HG03025 (cell line): ENCODE data around the gene PIP4P1.
"Not testable (repeated sequence)": the region's sequence is repeated elsewhere in the genome, so short reads cannot be mapped to it uniquely, and the experiment has no call there.

ENCODE experiments used
- ATAC-seq: cut with Tn5 transposase; IDR thresholded peaks from one replicate; pipeline ENCODE4 v1.9.1; 2021; ENCODE audit warnings: mild to moderate bottlenecking, moderate library complexity; ENCODE audit not compliant: unreplicated experiment, low FRiP score

The PIP4P1 gene

DNA sequence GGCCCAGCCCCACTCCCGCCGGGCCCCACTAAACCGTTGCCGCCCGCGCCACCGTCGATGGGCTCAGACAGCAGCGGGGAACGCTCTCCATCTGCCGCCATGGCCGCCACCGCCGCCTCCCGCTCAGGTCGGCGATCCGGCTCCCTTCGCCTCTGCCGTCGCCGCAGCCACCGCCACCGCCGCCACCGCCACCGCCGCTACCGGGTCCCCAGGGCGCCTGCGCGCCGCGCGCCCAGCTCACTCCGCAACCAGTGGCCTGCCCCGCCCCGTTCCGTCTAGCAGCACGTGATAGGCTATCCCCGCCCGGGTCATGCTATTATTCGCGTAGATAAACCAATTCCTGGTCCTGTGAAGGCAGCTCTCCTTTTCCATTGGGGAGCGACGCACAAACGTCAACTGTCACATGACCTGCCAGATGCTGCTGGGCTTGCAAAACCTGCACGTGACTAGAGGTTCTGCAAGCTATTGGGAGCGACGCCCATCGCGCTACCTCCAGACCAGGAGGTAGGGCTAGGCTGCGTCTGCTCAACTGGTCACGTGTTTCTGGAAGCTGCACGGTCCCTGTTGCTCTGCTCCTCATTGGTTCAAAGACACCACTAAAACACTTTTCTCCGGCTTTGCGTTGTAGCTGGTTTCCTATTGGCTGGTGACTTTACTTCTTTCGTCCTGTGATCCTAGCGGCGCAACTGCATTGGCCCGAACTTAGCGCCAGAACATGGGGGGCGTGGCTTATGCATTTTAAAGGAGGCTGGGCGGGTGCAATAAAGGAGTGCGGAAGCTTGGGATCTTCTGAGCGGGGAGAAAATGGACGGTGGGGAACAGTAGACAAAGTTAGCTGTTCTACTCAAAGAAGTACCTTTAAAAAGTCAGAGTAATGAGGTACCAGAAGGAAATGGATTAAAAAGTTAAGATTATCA, at the start of gene PIP4P1:
Gene PIP4P1 (minus strand): TSS at position 210 of the 917 bp plus-strand sequence. CDS start 109 bp downstream, at position 101.
- peak; percentile 93 for ATAC-seq

DNA sequence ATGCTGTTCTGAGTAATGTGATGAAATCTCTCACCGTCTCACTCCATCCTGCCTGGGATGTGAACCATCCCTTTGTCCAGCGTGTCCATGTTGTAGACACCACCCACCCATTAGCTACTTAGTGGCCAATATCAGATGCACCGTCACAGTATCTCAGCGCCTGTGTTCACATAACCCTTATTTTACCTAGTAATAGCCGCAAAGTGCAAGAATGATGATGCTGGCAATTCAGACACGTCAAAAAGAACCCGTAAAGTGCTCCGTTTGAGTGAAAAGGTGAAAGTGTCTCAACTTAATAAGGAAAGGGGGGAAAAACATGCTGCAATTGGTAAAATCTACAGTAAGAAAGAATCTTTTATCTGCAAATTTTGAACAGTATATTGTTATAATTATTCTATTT, 47.1 kb upstream of the PIP4P1 start:
- ATAC-seq = no peak

DNA sequence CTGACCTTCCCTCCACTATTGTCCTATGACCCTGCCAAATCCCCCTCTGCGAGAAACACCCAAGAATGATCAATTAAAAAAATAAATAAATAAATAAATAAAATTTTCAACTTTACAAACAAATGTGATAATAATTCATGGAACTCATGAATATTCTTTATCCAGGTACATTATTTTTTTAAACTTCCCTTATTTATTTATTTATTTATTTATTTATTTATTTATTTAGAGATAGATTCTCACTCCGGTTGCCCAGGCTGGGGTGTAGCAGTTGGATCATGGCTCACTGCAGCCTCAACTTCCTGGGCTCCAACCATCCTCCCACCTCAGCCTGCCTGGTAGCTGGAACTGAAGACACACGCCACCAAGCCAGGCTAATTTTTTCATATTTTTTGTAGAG, 46.3 kb upstream of the PIP4P1 start:
- not testable (repeated sequence) for ATAC-seq

DNA sequence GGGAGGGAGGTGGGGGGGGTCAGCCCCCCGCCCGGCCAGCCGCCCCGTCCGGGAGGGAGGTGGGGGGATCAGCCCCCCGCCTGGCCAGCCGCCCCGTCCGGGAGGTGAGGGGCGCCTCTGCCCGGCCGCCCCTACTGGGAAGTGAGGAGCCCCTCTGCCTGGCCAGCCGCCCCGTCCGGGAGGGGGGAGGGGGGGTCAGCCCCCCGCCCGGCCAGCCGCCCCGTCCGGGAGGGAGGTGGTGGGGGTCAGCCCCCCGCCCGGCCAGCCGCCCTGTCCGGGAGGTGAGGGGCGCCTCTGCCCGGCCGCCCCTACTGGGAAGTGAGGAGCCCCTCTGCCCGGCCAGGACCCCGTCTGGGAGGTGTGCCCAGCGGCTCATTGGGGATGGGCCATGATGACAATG, 45.5 kb upstream of the PIP4P1 start:
- not testable (repeated sequence) for ATAC-seq

DNA sequence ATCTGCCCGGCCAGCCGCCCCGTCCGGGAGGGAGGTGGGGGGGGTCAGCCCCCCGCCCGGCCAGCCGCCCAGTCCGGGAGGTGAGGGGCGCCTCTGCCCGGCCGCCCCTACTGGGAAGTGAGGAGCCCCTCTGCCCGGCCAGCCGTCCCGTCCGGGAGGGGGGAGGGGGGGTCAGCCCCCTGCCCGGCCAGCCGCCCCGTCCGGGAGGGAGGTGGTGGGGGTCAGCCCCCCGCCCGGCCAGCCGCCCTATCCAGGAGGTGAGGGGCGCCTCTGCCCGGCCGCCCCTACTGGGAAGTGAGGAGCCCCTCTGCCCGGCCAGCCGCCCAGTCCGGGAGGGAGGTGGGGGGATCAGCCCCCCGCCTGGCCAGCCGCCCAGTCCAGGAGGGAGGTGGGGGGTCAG, 45.0 kb upstream of the PIP4P1 start:
- ATAC-seq = not testable (repeated sequence)

DNA sequence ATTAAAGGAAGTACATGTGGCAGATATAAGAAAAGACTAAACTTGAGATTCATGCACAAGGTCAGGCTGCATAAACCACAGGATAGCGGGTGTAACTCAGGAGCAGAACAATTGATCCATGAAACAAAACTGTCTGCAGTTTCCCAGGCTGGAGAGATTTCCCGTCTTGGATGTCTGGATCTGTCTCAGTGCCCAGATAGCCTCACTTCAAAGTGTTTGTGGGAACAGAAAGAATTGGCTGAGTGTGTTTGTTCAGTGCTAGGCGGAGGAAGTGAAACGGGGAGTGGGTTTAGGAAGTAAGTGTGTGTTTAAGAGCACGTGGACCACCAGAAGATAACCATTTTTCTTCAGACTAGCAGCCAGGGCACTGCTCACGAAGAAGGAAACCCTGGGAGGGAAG, 42.7 kb upstream of the PIP4P1 start:
- ATAC-seq = no peak

DNA sequence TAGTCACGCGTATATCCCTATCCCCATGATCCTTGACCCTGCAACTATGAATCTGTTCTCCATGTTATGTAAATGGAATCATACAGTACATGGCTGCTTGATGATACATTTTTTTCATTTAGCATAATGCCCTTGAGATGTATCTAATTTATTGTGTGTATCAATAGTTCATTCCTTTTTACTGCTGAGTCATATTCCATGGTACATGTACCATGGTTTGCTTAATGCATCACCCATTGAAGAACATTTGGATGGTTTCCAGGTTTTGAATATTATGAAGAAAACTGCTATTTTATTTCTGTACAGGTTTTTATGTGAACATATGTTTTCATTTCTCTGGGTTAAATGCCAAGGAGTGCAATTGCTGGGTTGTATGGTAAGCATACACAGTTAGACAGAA, 40.1 kb upstream of the PIP4P1 start:
- no peak for ATAC-seq

DNA sequence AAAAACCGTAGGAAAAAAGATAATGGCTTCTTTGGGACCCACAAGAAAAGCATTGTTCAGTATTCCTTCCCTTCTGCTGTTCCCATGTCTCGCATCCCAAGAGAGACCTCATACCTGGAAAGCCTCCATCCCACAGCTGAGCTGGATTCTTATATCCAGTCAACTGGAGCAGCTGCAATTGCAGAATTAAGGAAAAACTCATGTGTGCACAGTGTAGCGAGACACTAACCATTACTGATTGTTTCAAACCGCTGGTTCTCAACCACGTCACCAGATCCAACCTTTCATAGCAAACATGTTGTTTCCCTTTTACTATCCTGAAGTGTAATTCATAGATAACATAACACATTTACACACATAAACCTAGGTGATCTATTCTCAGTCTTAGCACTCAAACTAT, 38.6 kb upstream of the PIP4P1 start:
- no peak for ATAC-seq

DNA sequence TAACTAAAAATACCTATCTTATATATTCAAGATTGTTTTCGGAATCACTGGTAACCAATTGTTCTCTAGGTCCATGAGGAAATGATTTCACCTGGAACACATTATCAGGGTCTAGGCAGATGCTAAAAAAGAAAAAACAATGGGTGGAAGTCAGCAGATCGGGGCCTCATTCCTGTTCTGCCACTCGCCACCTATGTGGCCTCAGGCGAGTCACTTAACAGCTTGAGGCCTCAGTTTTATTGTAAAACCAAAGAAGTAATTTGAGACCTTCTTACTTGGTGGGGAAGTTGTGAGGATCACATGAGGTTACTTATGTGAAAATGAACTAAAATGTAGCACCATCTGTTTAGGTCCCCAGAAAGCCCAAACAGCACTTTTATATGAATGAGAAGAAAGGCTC, 37.9 kb upstream of the PIP4P1 start:
- no peak for ATAC-seq

DNA sequence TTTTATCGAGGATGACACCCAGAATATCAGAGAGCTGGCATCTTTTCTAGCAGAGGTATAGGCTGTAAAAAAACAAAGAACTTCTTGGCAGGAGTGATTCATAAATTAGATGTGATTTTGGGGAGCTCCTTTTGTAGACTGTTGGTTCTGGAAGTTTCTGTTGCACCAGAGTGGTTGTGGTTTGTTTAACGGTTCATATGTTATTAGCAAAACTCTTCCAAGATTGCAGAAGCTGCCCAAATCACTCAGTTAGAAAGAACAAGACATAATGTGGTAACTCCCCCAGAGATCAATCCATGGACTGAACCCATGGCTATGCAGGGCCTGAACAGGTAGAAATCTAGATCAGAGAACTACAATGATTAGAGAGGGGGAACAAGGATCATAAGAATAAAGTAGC, 37.4 kb upstream of the PIP4P1 start:
- no peak for ATAC-seq

DNA sequence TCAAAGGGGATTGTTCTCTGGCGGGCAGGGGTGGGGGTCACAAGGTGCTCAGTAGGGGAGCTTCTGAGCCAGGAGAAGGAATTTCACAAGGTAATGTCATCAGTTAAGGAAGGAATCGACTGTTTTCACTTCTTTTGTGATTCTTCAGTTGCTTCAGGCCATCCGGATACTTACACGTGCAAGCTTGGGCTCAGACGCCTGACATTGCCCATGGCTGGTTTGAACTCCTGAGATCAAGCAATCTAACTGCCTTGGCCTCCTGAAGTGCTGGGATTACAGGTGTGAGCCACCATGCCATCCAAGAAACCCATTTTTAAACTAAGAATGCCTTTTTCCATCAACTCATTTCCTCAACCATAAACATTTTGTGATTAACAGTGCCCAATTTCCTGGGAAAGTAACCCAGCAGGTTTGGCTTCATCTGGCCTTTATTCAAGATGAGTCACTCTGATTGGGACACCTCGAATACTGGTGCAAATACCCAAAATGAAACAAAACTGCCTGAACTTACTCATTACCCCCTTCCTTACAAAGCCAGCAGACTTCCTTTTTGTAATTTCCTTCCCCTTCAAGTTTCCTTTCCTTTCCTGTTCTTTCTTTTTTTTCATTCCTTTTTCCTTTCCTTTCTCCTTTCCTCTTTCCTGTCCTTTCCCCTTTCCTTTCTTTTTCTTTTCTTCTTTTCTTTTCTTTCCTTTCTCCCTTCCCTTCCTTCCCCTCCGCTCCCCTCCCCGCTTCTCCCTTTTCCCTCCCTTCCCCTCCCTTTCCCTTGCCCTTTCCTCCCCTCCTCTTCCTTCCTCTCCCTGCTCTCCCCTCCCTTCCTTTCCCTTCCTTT, 33.9 kb upstream of the PIP4P1 start:
- no peak for ATAC-seq

DNA sequence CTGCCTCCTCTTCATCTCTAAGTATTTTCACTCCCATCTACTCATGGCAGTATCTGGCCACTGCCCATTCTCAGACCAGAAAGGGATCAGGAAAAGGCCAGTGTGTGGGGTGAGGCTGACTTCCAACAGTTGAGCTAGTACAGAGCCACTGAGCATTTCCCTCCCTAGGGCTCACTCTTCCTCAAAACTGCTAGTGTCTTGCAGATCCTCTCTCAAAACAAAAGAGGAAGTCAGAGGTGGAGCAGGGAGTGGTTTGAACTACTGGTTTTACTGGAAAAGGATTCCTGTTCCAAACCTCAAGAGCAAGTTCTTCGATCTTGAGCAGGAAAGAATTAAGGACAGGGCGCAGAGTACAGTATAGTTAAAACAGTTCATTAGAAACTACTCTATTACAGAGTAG, 32.4 kb upstream of the PIP4P1 start:
- no peak for ATAC-seq

DNA sequence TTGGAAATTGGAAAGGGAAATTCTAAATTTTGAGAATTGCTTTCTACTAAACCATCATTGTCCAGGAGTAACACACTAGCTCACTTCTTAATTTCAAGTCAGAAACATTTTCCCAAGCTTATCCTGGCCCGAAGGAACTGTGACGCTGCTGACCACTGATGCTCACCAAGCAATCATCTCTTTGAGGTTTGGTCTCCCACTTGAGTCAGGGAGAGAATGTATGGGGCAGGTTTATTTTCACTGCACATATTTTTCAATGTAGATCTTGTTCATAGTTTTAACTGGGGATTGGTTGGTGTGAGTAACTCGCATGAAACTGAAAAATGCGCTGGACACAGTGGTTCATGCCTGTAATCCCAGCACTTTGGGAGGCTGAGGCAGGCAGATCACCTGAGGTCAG, 31.3 kb upstream of the PIP4P1 start:
- ATAC-seq = no peak

DNA sequence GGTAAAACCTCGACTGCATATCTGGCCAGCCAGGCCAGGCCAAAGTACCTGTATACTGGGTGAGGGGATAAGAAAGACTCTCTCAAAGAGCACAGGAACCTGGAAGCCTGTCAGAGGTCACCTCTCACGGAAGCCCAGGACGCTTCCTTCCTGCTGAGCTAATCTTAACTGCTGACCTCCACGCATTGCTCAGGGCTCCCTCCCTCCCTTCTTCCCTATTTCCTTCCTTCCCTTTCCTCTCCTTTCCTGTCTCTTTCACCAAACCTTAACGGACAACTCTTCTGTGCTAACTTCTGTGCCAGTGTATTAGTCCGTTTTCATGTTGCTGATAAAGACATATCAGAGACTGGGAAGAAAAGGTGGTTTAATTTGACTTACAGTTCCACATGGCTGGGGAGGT, 29.3 kb upstream of the PIP4P1 start:
- no peak for ATAC-seq

DNA sequence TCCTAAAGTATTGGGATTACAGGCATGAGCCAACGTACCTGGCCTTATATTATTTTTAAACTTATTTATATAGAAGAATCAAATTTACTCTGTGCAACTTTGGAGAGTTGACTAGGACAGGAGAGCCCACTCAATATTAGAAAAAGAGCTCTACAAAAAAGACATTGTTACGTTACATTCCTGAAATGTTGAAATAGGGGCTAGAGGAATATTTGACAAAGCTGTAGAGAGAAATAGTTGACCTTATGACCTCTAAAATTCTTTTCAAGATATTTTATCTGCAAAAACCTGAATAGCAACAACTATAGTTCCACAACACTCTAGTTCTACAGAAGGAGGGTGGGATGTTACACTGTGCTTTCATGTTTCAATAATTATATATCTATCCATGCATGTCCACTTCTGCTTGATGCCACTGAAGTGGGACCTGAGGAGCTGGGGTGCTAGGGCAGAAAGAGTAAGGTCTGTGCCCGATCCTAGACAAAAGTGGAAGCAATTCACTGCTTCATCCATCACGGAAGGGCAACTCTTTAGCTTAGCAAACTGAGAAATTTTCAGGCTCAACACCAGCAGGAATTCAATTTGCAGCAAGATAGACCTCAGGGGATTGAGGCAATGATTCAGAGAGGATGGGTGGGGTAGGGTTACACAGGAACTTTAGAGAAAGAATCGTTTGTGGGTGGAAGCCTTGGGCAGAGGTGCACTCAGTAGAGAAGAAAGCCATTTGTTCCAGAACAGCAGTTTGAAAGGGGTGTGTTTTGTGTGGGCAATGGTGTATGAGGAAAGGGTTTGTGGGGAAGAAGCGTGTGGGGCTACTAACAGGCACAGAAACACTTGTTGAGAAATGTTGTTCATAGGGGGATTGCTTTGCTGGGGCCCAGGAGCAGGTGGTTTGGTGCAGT, 28.1 kb upstream of the PIP4P1 start:
- ATAC-seq = no peak

DNA sequence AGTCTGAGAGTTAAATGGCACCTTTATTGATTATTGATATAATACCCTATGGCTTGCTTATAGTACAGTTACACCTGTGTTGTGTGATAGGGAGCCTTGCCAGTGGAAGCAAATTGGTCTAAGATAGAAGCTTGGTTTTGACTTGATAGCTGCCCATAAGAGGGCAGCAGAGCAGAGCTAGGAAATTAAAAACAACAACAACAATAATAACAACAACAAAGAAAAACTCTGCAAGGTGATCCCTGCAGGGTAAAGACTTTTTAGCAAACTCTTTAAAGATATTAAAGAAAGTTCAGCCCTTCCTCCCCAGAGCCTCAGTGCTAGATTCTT, 26.1 kb upstream of the PIP4P1 start:
- ATAC-seq = no peak

DNA sequence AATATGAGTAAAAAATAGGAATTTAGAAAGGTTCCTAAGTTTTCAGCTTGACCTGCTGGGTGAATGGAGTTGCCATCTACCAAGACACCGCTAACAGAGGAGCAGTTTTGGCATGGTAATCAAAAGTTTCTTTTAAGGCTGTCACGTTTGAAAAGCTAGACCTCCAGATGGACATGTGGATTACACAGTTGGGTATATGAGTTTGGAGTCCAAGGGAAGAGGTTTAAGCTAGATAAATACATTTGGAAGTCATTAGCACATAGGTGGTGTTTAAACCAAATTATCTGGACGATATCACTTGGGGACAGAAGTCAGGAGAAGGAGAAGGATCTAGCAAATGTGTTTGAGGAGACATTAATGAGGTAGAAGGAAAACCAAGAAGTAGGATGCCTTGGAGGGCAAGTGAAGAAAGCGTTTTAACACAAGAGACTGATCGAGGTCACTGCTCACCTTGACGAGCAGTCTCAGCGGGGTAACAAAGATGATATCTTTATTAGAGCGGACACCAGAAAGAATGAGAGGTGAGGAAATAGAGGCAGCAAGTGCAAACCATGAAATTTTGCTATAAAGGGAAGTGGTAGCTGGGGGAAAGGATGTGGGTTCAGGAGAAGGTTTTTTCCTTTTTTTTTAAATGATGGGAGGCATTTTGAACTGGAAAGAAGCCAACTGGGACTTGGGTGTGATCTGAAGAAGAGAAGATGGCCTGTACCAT, 25.6 kb upstream of the PIP4P1 start:
- ATAC-seq = no peak

DNA sequence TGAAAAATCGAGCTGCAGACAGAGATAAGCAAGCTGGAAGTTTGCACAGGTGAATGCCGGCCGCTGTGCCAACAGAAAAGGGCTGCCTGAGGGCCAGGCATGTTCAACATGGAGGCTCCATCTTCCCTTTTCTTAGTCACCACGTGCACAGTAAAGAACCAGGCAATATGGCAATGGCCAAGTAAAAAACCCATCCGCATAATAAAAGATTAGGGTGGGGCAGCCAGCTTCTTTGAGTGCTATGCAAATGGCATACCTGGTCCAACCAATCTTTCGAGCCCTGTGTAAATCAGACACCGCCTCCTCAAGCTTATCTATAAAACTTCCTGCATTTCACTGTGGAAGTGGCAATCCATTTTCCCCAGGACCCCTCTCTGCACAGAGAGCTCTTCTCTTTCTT, 24.7 kb upstream of the PIP4P1 start:
- ATAC-seq = no peak

DNA sequence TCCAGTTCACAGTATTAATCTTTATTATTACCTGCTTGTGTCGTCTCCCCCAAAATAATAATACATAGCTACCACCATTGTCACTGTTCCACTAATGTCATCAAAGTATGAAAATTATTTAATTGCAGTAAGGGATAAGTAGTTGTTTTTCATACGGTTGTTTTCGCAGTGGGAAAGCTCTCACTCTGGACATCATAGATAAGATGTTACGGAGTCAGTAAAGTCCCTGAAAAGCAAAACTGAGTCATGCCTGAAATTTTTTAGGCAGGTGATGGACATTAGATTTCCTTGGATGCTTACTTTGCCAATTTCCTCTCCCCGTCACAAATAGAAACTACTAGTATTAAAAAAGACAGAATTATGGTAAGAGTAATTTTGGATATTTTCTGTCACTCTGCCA, 21.1 kb upstream of the PIP4P1 start:
- no peak for ATAC-seq

DNA sequence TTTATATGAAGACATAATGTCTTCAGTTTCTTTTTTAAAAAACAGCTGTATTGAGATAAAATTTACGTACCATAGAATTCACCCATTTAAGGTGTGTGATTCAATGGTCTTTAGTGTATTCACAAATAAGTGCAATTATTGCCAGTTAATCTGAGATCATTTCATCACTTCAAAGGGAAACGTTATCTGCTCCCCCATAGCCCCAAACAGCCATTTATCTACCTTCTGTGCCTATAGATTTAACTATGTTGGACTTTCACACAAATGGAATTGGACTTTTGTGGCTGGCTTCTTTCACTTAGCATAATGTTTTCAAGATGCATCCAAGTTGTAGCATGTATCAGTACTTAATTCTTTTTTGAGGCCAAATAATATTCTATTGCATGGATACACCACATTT, 17.7 kb upstream of the PIP4P1 start:
- ATAC-seq = no peak
